COLO829 (cell line): ENCODE data around the gene MST1.
A peak's percentile ranks its signal among the peaks of the same experiment; 100 is the strongest.

Source experiments
- DNase-seq: peaks from one replicate; pipeline ENCODE4 v3.0.0; 2012; ENCODE audit warnings: low spot score

Gene MST1

DNA sequence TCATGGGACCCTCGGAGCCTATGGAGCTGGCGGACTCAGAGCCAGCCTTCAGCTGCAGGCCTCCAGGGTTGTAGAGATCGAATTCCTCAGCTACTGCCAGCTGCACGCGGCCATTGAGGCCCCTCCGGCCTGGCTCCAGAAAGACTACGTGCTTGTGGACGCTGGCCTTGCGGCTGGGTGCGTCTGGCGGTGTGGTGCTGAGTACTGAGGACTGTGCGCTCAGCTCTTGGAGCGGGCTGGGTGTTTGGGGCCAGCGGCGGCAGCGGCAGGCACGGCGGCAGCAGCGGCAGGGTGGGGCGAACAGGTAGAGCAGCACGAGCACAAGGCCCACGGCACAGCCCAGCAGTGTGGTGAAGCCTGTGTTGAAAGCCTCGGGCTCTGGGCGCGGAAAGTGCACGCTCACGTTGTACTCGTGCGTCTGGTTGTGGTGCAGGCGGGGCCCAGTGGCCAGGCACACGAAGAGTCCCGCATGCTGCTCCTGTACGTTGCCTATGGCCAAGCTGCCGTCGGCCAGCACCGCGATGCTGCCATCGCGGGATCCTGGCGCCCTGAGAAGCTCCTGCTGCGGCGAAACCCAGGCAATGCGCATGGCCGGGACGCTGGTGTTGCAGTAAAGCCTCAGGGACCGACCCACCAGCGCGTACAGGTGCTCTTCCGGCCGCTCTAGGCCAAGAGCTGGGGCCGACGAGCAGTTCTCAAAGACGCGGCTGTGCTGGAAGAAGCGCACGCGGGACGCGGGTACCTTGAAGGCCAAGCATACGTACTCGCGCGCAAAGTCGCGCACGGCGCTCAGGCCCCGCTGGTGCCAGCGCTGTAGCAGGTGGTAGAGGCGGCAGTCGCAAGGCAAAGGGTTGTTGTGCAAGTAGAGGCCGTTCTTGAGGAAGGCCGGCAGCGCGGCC is 28.9 kb upstream of the MST1 start:
- DNase-seq, result no peak

GRCh38 chr3:49717211-49717958 is 28.1 kb upstream of the MST1 start:
- no peak for DNase-seq

DNA sequence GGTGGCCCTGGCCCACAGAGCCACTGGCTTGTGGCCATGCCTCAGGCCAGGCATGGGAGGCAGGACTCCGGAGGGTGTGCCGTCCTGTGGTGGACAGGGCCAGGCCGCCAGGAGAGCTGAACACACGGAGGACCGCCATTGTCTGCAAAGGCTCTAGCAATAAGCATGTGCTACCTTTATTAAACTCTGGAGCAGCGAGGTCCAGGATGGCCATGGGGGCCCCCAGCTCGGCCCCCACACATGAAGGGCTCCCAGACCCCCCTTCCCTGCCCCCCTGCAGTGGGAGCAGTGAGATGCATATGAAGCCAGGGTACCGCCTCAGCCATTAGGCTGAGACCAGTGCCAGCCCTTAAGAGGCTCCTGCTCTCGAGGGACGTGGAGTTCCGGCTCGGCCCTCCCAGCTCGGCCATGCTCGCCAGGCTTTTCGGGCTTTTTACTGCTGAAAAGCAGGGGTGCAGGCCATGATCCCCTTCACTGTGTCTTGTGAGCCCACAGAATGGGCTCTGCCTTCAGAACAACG is 27.5 kb upstream of the MST1 start:
- no peak for DNase-seq

DNA sequence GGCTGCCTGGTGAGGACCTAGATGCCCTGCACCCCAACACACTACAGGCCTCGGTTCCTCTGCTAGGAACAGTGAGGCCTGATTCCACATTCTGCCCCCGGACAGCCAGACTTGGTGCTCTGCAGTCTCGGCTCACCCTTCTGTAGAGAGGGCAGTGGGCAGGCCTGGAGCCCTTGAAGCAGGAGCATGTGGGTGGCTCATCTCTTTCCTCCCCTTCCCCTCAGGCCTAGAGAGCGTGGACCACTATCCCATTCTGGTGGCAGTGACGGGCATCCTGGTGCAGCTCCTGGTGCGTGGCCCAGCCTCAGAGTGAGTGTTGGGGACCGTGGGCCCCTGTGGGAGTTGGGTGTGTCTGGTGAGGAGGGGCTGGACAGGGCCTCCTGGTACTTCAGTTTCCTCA is 26.9 kb upstream of the MST1 start:
- DNase-seq, result no peak

GRCh38 chr3:49715611-49716121 is 26.4 kb upstream of the MST1 start:
- no peak for DNase-seq

GRCh38 chr3:49714728-49715550 is 25.7 kb upstream of the MST1 start:
- no peak for DNase-seq

DNA sequence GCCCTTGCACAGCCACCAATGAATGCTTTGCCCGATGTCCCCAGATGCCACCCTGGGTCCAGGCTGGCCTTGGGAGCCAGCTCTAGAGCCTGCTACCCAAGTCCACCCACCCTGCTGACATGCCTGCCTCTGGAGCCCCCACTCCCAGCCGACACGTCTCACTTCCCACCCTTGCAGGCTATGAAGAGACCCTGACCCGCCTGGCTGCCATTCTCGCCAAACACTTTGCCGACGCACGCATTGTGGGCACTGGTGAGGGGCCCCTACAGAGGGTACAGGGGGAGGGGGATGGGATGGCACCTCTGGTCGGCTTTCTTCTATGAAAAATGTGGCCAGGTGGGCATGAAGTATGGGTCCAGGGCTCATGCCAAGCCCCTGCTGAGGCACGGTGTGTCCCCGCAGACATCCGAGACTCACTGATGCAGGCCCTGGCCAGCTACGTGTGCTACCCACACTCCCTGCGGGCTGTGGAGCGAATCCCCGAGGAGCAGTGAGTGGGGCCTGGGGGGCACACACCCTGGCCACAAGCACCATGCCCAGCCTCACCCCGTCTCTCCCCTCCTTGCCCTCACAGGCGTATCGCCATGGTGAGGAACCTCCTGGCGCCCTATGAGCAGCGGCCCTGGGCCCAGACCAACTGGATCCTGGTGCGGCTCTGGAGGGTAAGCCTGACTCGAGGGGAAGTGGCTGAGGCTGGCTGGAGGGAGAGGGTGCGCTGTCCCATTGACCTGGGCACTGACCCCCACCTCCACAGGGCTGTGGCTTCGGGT is 24.2 kb upstream of the MST1 start:
- DNase-seq, result no peak

DNA sequence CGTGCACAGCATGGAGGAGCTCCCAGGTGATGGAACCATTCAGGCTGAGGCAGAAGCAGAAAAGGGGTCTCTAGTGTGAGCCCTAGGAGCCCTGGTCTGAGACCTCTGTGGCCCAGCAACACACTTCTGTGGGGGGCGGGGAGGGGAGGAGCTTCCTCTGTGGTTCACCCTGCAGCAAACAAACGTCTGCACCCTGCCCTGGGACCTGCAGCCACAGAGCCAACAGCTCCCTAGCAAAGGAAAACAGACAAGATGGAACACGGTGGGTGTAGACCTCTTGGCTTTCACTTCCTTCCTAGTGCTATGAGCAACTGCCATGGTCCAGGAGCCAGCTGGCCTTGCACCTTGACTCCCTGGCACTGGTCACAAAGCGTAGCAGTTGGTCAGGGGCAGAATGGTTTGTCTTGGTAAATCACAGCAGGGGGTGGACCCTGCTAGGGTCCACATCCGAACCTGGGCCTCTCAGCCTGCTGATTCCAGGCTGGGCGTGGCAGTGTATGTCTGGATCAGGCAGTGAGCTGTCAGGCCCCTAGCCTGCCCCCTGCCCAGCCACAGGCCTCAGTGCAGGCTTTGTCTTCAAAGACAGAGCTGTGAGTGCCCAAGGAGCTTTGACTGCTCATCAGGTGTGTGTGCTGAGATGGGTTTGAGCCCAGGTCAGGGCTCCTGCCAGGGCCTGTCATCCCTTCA is 23.5 kb upstream of the MST1 start:
- no peak for DNase-seq

DNA sequence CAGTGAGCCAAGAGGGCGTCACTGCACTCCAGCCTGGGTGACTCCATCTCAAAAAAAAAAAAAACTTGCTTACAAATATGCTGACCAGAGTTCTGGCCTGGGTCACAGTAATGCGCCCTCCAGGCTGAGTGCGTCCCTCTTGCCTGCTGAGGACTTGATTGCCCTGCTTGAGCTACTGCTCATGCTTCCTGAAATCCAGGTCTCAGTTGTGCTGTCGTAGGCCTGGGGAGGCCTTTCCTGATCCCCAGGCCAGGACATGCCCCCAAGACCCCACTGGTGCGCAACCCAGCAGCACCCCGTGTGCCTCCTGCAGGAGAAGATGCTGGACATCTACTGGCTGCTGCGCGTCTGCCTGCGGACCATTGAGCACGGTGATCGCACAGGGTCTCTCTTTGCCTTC is 22.9 kb upstream of the MST1 start:
- DNase-seq, result no peak

GRCh38 chr3:49711489-49711888 is 22.2 kb upstream of the MST1 start:
- no peak for DNase-seq

DNA sequence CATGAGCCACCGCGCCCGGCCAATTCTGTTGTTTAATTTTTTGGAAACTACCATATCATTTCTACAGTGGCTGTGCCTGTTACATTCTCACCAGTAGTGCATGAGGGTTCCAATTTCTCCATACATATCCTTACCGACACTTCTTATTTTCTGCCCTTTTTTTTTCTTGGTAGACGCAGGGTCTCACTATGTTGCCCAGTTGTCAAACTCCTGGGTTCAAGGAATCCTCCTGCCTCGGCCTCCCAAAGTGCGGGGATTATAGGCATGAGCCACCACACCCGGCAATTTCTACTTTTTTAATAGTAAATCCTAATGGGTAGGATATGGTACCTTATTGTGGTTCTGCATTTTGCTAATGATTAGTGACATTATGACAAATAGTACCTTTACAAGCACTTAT is 20.6 kb upstream of the MST1 start:
- no peak for DNase-seq

GRCh38 chr3:49707113-49707480 is 17.8 kb upstream of the MST1 start:
- DNase-seq, result no peak

- no peak for DNase-seq
These were observed 17.3 kb upstream of the MST1 start for GRCh38 chr3:49706456-49707112.

DNA sequence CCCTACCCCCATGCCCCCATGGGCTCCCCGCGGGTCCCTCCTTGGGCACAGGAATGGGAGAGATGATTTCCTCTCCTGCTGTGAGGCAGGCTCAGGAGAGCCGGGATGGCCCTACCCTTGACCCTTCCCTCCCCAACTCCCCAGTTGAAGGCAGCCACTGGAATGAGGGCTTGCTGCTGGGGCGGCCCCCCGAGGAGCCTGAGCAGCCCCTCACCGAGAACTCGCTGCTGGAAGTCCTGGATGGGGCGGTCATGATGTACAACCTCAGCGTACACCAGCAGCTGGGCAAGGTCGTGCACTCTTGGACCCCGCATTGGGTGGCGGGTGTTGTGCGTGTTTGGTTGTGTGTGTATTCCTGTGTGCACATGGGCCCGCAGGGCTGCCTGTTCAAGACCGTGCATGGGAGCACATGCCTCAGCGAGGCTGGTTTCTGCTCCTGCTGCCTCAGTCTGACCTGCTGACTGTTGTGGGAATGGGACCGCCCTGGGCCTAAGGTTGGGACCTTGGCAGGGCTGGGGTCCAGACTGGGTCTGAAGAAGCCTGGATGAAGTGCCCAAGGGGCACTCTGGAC is 16.2 kb upstream of the MST1 start:
- DNase-seq, result no peak

- DNase-seq, result no peak
These were observed 15.4 kb upstream of the MST1 start for GRCh38 chr3:49704629-49705028.

GRCh38 chr3:49703956-49704355 is 14.7 kb upstream of the MST1 start:
- no peak for DNase-seq

DNA sequence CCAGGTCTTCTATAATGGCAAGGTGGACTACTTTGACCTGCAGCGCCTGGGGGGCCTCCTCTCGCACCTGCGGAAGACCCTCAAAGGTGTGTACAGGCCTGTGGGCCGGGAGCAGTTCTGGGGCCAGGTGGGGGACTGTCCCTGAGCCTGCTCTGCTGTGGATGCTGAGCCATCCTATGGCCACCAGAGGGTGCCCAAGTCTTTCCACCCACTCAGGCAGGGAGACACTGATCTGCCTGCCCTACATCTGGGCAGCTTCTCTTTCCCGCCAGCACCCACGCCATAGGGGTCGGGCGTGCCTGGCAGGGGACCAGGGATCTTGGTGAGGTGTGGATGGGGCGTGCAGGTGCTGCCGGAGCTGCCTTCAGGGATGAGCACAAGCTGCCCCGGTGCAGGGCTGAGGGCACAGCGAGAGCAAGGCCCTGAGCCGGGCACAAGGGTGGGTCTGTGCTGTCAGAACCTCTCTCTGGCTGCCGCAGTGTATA is 14.2 kb upstream of the MST1 start:
- peak; percentile 78 for DNase-seq

DNA sequence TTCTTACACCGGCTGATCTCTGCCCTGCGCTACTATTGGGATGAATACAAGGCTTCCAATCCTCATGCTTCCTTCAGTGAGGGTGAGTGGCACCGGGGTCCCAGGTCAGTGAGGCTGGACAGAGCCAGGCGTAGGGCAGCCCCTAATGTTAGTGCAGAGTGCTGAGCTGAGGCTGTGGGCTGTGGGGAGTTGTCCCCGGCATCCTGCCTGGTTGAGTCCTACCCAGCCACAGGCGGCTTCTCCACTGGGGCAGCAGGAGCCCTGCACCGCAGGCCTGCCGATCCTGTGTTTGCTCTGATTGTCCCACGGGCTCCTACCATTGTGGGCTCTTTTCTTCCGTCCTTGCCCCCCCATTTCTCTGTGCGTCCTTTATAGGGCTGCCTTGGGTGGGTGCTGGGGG is 13.4 kb upstream of the MST1 start:
- no peak for DNase-seq

GRCh38 chr3:49701388-49702077 is 12.3 kb upstream of the MST1 start:
- DNase-seq, result no peak
